NCI-H2196 treated with DMSO at 0.1 percent for 48 hours (cell line): ENCODE measurements around the gene GLTP.
"Not testable (repeated sequence)": the region's sequence is repeated elsewhere in the genome, so short reads cannot be mapped to it uniquely, and the experiment has no call there.

Experiments used
- DNase-seq: peaks from one replicate; lab custom pipeline; 2025; ENCODE audit not compliant: unreplicated experiment; lab: John Stamatoyannopoulos, UW

Gene GLTP

GRCh38 chr12:109902891-109903418 is 22.6 kb upstream of the GLTP start:
- no peak for DNase-seq

GRCh38 chr12:109900752-109901580 is 20.6 kb upstream of the GLTP start:
- DNase-seq = no peak

- peak; percentile 60 for DNase-seq
Measured at GRCh38 chr12:109899783-109900751, 19.7 kb upstream of the GLTP start, which contains the start of gene TCHP. Gene TCHP (plus strand): TSS chr12:109900274. CDS start chr12:109903027, 2,753 bp downstream.

GRCh38 chr12:109899345-109899744 is 19.0 kb upstream of the GLTP start:
- not testable (repeated sequence) for DNase-seq

GRCh38 chr12:109897029-109897428 is 16.7 kb upstream of the GLTP start:
- no peak for DNase-seq

- no peak for DNase-seq
Measured at GRCh38 chr12:109896188-109896587, 15.8 kb upstream of the GLTP start.

GRCh38 chr12:109894939-109895338 is 14.6 kb upstream of the GLTP start:
- no peak for DNase-seq

GRCh38 chr12:109893261-109893995 is 13.1 kb upstream of the GLTP start:
- DNase-seq = no peak

GRCh38 chr12:109892748-109893147 is 12.4 kb upstream of the GLTP start:
- no peak for DNase-seq

- no peak for DNase-seq
Measured at GRCh38 chr12:109892165-109892715, 11.9 kb upstream of the GLTP start.

- DNase-seq = not testable (repeated sequence)
Measured at GRCh38 chr12:109891731-109892130, 11.4 kb upstream of the GLTP start.

GRCh38 chr12:109890620-109891170 is 10.4 kb upstream of the GLTP start:
- DNase-seq = no peak

GRCh38 chr12:109888179-109889020 is 8.1 kb upstream of the GLTP start:
- DNase-seq = no peak

GRCh38 chr12:109885616-109886015 is 5.3 kb upstream of the GLTP start:
- DNase-seq = no peak

- DNase-seq = no peak
Measured at GRCh38 chr12:109883461-109883860, 3.1 kb upstream of the GLTP start.

- no peak for DNase-seq
Measured at GRCh38 chr12:109881752-109882151, 1.4 kb upstream of the GLTP start.

- DNase-seq = no peak
Measured at GRCh38 chr12:109880938-109881337, 597 bp upstream of the GLTP start.

- no peak for DNase-seq
Measured at GRCh38 chr12:109879351-109880042, 844 bp downstream of the GLTP start.

GRCh38 chr12:109878749-109879148 is 1.6 kb downstream of the GLTP start:
- no peak for DNase-seq
